Gastrocnemius medialis (tissue), 4 donors: ENCODE data around the gene ADAP1. TPM values are rescaled to one million over a fixed set of nuclear protein-coding genes. Genes with fewer than 3 reads are reported as not detected.

Experiments
- ATAC-seq, 2 donors: fragments of 150-250 bp; one replicate each; pipeline ENCODE4 v1.9.1; 2016
- DNase-seq, 2 donors: peaks; one replicate each; pipeline ENCODE4 v3.0.0-alpha.2; 2019
- H3K27ac ChIP-seq, 4 donors: fragments of 200-600 bp; sonication (generic); 1 replicate in 1 of 4; 2 replicates in 3 of 4; pipeline ENCODE4 v1.5.1; 2016 to 2018; ENCODE audit warnings: mild to moderate bottlenecking in 2 of 4, moderate library complexity in 1 of 4
- H3K27me3 ChIP-seq, 3 donors: fragments of 200-600 bp; sonication (generic) in 2 of 3; 1 replicate in 1 of 3; 2 replicates in 2 of 3; pipeline versions ENCODE4 v1.5.1 to v1.6.0; 2016 to 2019; ENCODE audit warnings: mild to moderate bottlenecking in 1 of 3, moderate library complexity in 1 of 3
- H3K36me3 ChIP-seq, 2 donors: fragments of 200-600 bp; sonication (generic) in 1 of 2; one replicate each; pipeline ENCODE4 v1.5.1; 2017 to 2018
- H3K4me1 ChIP-seq, 2 donors: fragments of 200-600 bp; sonication (generic) in 1 of 2; one replicate each; pipeline ENCODE4 v1.5.1; 2016 to 2017; ENCODE audit warnings: mild to moderate bottlenecking in 2 of 2
- H3K4me3 ChIP-seq, 4 donors: fragments of 200-600 bp; sonication (generic) in 3 of 4; 1 replicate in 1 of 4; 2 replicates in 3 of 4; pipeline ENCODE4 v1.5.1; 2016 to 2019; ENCODE audit warnings: mild to moderate bottlenecking in 2 of 4
- H3K9me3 ChIP-seq, 3 donors: fragments of 200-600 bp; sonication (generic) in 2 of 3; 1 replicate in 1 of 3; 2 replicates in 2 of 3; pipeline ENCODE4 v1.5.1; 2016 to 2019
- CTCF ChIP-seq, 5 experiments: fragments of 450-650 bp in 3 of 5; fragments of 200-600 bp in 2 of 5; sonication (generic) in 2 of 5; IDR thresholded peaks in 4 of 5; conservative IDR thresholded peaks in 1 of 5; 1 replicate in 4 of 5; 2 replicates in 1 of 5; pipeline ENCODE4 v1.5.1; 2016 to 2019; ENCODE audit warnings: antibody characterized with exemption in 5 of 5, mild to moderate bottlenecking in 3 of 5, moderate library complexity in 3 of 5
- POLR2A ChIP-seq, 2 donors: fragments of 450-650 bp; IDR thresholded peaks; one replicate each; pipeline ENCODE4 v1.6.1; 2017; ENCODE audit warnings: antibody characterized with exemption in 2 of 2, mild to moderate bottlenecking in 2 of 2, moderate library complexity in 2 of 2
- in situ Hi-C, 4 donors: fragments of 200-750 bp; cut with MboI; loops; one replicate each; pipeline versions ENCODE4 v1.15.0 to v1.8.0; 2017; ENCODE audit warnings: low sequenced_read_pairs in 4 of 4
- intact Hi-C: fragments of 100-400 bp; cut with DNase I; formaldehyde crosslinking; loops from one replicate; pipeline ENCODE4 v1.15.1; 2023; ENCODE audit warnings: low total_unique reads
- total RNA-seq, 4 donors: library from RNA; depleted of rRNA; stranded (reverse); fragments of >200 nt; gene quantifications; one replicate each; pipeline versions ENCODE4 v1.1.0 to v1.2.3, GENCODE V29; 2016

The ADAP1 gene
- total RNA-seq, 4 donors from 2014 or later, result 0.71 to 5.0 (median 1.1) TPM

GRCh38 chr7:999149-999879, 44.8 kb upstream of the ADAP1 start:
- intact Hi-C loops, result no loop called here
- no peak for DNase-seq
- Histone ChIP-seq H3K4me1 (no peaks in the 10 kb centered on the region), H3K27me3 (no peaks in the 10 kb centered on the region), H3K9me3 (no peaks in the 10 kb centered on the region), H3K4me3 (no peak overlapping the region), H3K27ac (no peak overlapping the region), H3K36me3 (no peaks in the 10 kb centered on the region)
- ATAC-seq, result no peak
- in situ Hi-C loops, result loop anchor here (10.0 to 25.0 kb wide), 3 partner anchors 45 to 163 kb away; partner anchors contain the start of genes ZFAND2A (in 2 of the 4) and GPR146 (in 1 of the 4)
- no peak for TF ChIP-seq CTCF (IDR thresholded peaks at IDR 0.05 in 4 of 5, conservative IDR thresholded peaks at IDR 0.05 in 1 of 5)
- TF ChIP-seq POLR2A (IDR thresholded peaks at IDR 0.05), result no peak

GRCh38 chr7:997404-998395, 43.2 kb upstream of the ADAP1 start:
- TF ChIP-seq POLR2A (IDR thresholded peaks at IDR 0.05) (no peak), CTCF (IDR thresholded peaks at IDR 0.05 in 4 of 5, conservative IDR thresholded peaks at IDR 0.05 in 1 of 5) (no peak)
- H3K36me3 ChIP-seq, result no peaks in the 10 kb centered on the region
- intact Hi-C loops (no loop called here), in situ Hi-C loops (loop anchor here (10.0 to 25.0 kb wide), 3 partner anchors 47 to 165 kb away; partner anchors contain the start of genes ZFAND2A (in 2 of the 4) and GPR146 (in 1 of the 4))
- H3K27ac ChIP-seq, result no peak overlapping the region
- ATAC-seq (no peak), DNase-seq (no peak)
- H3K4me3 ChIP-seq, result no peak overlapping the region
- peaks cover 3% of the 10 kb centered on the region in 2 donors for H3K4me1 ChIP-seq
- peaks cover 0 to 3% (median under 1%) of the 10 kb centered on the region in 3 donors for H3K27me3 ChIP-seq
- H3K9me3 ChIP-seq, result no peaks in the 10 kb centered on the region

- in situ Hi-C loops, result loop anchor here (10.0 to 25.0 kb wide), 3 partner anchors 49 to 166 kb away; partner anchors contain the start of genes ZFAND2A (in 2 of the 4) and GPR146 (in 1 of the 4)
- H3K36me3 ChIP-seq, result no peaks in the 10 kb centered on the region
- no peak overlapping the region for H3K27ac ChIP-seq
- DNase-seq (no peak), ATAC-seq (no peak)
- H3K4me1 ChIP-seq, result peaks cover 3% of the 10 kb centered on the region in 2 donors
- no peaks in the 10 kb centered on the region for H3K9me3 ChIP-seq
- TF ChIP-seq POLR2A (IDR thresholded peaks at IDR 0.05) (no peak), CTCF (IDR thresholded peaks at IDR 0.05 in 4 of 5, conservative IDR thresholded peaks at IDR 0.05 in 1 of 5) (no peak)
- no peak overlapping the region for H3K4me3 ChIP-seq
- H3K27me3 ChIP-seq, result peaks cover 8 to 18% (median 15%) of the 10 kb centered on the region in 3 donors
- intact Hi-C loops, result no loop called here
Measured at GRCh38 chr7:996079-996872, 41.8 kb upstream of the ADAP1 start.

GRCh38 chr7:995571-995970, 41.1 kb upstream of the ADAP1 start:
- no peak overlapping the region for H3K27ac ChIP-seq
- peaks cover 9 to 25% (median 22%) of the 10 kb centered on the region in 3 donors for H3K27me3 ChIP-seq
- intact Hi-C loops, result no loop called here
- ATAC-seq, result no peak
- no peak for DNase-seq
- peaks cover 3% of the 10 kb centered on the region in 2 donors for H3K4me1 ChIP-seq
- TF ChIP-seq POLR2A (IDR thresholded peaks at IDR 0.05), result no peak
- no peak for TF ChIP-seq CTCF (IDR thresholded peaks at IDR 0.05 in 4 of 5, conservative IDR thresholded peaks at IDR 0.05 in 1 of 5)
- no peak overlapping the region for H3K4me3 ChIP-seq
- H3K36me3 ChIP-seq, result no peaks in the 10 kb centered on the region
- in situ Hi-C loops, result loop anchor here (10.0 to 25.0 kb wide), 3 partner anchors 49 to 167 kb away; partner anchors contain the start of genes ZFAND2A (in 2 of the 4) and GPR146 (in 1 of the 4)
- no peaks in the 10 kb centered on the region for H3K9me3 ChIP-seq
